HepG2 (cell line): ENCODE measurements around the gene AUNIP. TPM values are rescaled to one million over a fixed set of nuclear protein-coding genes. Genes with fewer than 3 reads are reported as not detected.

Source experiments
- ATF7-NPFF ChIP-seq: sonication (generic); formaldehyde crosslinking; IDR thresholded peaks from 2 replicates; pipeline ENCODE4 v1.8.1; 2023; ENCODE audit warnings: mild to moderate bottlenecking, low read depth, missing genetic modification reagents, moderate library complexity
- BORCS8-MEF2B ChIP-seq: sonication (generic); formaldehyde crosslinking; IDR thresholded peaks from 2 replicates; pipeline ENCODE4 v1.8.0; 2022; ENCODE audit warnings: mild to moderate bottlenecking, missing genetic modification reagents
- DPF2 ChIP-seq: sonication (generic); formaldehyde crosslinking; IDR thresholded peaks from 2 replicates; pipeline ENCODE4 v1.4.0; 2020; ENCODE audit warnings: mild to moderate bottlenecking, low read depth, missing genetic modification reagents, borderline replicate concordance
- ELF3 ChIP-seq: IDR thresholded peaks from 2 replicates; pipeline ENCODE4 v1.6.1; 2016; ENCODE audit warnings: missing genetic modification reagents, missing compliant biosample characterization
- FOXA3 ChIP-seq: IDR thresholded peaks from 2 replicates; pipeline ENCODE4 v1.6.1; 2016; ENCODE audit warnings: missing genetic modification reagents, missing compliant biosample characterization
- HNF4G ChIP-seq, 2 experiments: sonication (generic) in 1 of 2; formaldehyde crosslinking in 1 of 2; IDR thresholded peaks; 2 replicates each; pipeline versions ENCODE4 v1.4.0 to v1.6.1; 2011 to 2020; ENCODE audit warnings: borderline replicate concordance in 2 of 2, low read depth in 2 of 2, mild to moderate bottlenecking in 2 of 2, low read length in 1 of 2, missing genetic modification reagents in 1 of 2, moderate library complexity in 1 of 2
- HNRNPK ChIP-seq: fragments of 200-400 bp; formaldehyde crosslinking; IDR thresholded peaks from 2 replicates; pipeline ENCODE4 v1.6.1; 2018; ENCODE audit warnings: low read length, low read depth, moderate library complexity, mild to moderate bottlenecking; ENCODE audit not compliant: poor library complexity, severe bottlenecking
- MLX ChIP-seq: IDR thresholded peaks from 2 replicates; pipeline ENCODE4 v1.6.1; 2016
- MXD3 ChIP-seq: IDR thresholded peaks from 2 replicates; pipeline ENCODE4 v1.6.1; 2016; ENCODE audit warnings: mild to moderate bottlenecking, missing biosample characterization, missing genetic modification reagents
- PITX1 ChIP-seq: sonication (generic); formaldehyde crosslinking; IDR thresholded peaks from 2 replicates; pipeline ENCODE4 v1.5.1; 2020; ENCODE audit warnings: mild to moderate bottlenecking, missing genetic modification reagents
- RELA ChIP-seq: sonication (generic); formaldehyde crosslinking; IDR thresholded peaks from 2 replicates; pipeline ENCODE4 v1.4.0; 2020; ENCODE audit warnings: missing genetic modification reagents
- SAFB2 ChIP-seq: sonication (generic); formaldehyde crosslinking; IDR thresholded peaks from 2 replicates; pipeline ENCODE4 v1.5.1; 2020; ENCODE audit warnings: missing genetic modification reagents, low read depth, mild to moderate bottlenecking, borderline replicate concordance
- TRIM22 ChIP-seq: fragments of 450-650 bp; IDR thresholded peaks from 2 replicates; pipeline ENCODE4 v1.6.1; 2017
- ZBED4 ChIP-seq: sonication (generic); formaldehyde crosslinking; IDR thresholded peaks from 2 replicates; pipeline ENCODE4 v1.4.0; 2020; ENCODE audit warnings: missing genetic modification reagents, borderline replicate concordance
- ZFX ChIP-seq: sonication (generic); formaldehyde crosslinking; IDR thresholded peaks from 2 replicates; pipeline ENCODE4 v1.4.0; 2020; ENCODE audit warnings: mild to moderate bottlenecking, low read depth, missing genetic modification reagents, moderate library complexity
- ZFYVE20 ChIP-seq: sonication (generic); formaldehyde crosslinking; IDR thresholded peaks from 2 replicates; pipeline ENCODE4 v1.8.0; 2023; ENCODE audit warnings: low read depth, mild to moderate bottlenecking, moderate library complexity, missing genetic modification reagents, borderline replicate concordance
- ZNF235 ChIP-seq: sonication (generic); formaldehyde crosslinking; IDR thresholded peaks from 2 replicates; pipeline ENCODE4 v1.8.1; 2023; ENCODE audit warnings: mild to moderate bottlenecking, missing genetic modification reagents, borderline replicate concordance
- ZNF558 ChIP-seq: sonication (generic); formaldehyde crosslinking; IDR thresholded peaks from 2 replicates; pipeline ENCODE4 v1.9.0; 2022; ENCODE audit warnings: mild to moderate bottlenecking, missing genetic modification reagents, borderline replicate concordance
- ZSCAN30 ChIP-seq: sonication (generic); formaldehyde crosslinking; IDR thresholded peaks from 2 replicates; pipeline ENCODE4 v1.5.0; 2020; ENCODE audit warnings: mild to moderate bottlenecking, missing genetic modification reagents
- polyA plus RNA-seq, 8 experiments: library from polyadenylated mRNA; depleted of rRNA in 3 of 8; stranded (reverse) in 7 of 8; unstranded in 1 of 8; fragments of >200 nt; fragmentation: Illumina TruSeq in 4 of 8; extraction: Trizol in 4 of 8; gene quantifications; 2 replicates each; pipeline versions ENCODE4 v1.2.1 to v1.2.3, GENCODE V29; 2011 to 2016; ENCODE audit warnings: low read depth in 4 of 8, missing spikeins in 1 of 8, mixed read lengths in 1 of 8; ENCODE audit not compliant: insufficient read depth in 1 of 8
- total RNA-seq, 5 experiments: library from RNA; depleted of rRNA; stranded (reverse); fragments of >200 nt; fragmentation: Illumina TruSeq; extraction: Trizol; gene quantifications; 2 replicates each; pipeline ENCODE4 v1.2.3, GENCODE V29; 2016; ENCODE audit warnings: low read depth in 1 of 5

The AUNIP gene
- total and polyA plus RNA-seq, 2 of the 13 experiments (the other 11 are each of a cell fraction or from before 2014, with no cell fraction given), result 3.8 to 12.3 TPM

GRCh38 chr1:25820247-25821111 lies 38.8 kb downstream of the AUNIP start (continued):
- TF ChIP-seq ZNF235 (CRISPR knock-in tag) (peak; percentile 68; the same call in 1 of the 2 replicates), ZFYVE20 (CRISPR knock-in tag) (0 out of 2 replicates have a peak, but pooled peaks have one; percentile 43), ZFX (CRISPR knock-in tag) (peak; percentile 62; the same call in 1 of the 2 replicates), RELA (CRISPR knock-in tag) (0 out of 2 replicates have a peak, but pooled peaks have one; percentile 13), DPF2 (CRISPR knock-in tag) (0 out of 2 replicates have a peak, but pooled peaks have one; percentile 18), MLX (CRISPR knock-in tag) (no peak), TRIM22 (no peak), ATF7-NPFF (no peak; the same call in 1 of the 2 replicates), PITX1 (CRISPR knock-in tag) (0 out of 2 replicates have a peak, but pooled peaks have one; percentile 31), SAFB2 (CRISPR knock-in tag) (no peak; the same call in 1 of the 2 replicates), ZBED4 (CRISPR knock-in tag) (no peak), ELF3 (CRISPR knock-in tag) (no peak; the same call in 1 of the 2 replicates), HNF4G (IDR thresholded peaks at IDR 0.05; ENCODE audit: borderline replicate concordance, low read depth, low read length) (peak; percentile 52; the same call in 1 of the 2 replicates), HNF4G (CRISPR knock-in tag; IDR thresholded peaks at IDR 0.05; ENCODE audit: borderline replicate concordance, low read depth) (no peak; the same call in 1 of the 2 replicates), HNRNPK (no peak), MXD3 (CRISPR knock-in tag) (0 out of 2 replicates have a peak, but pooled peaks have one; percentile 7), FOXA3 (no peak), ZNF558 (CRISPR knock-in tag) (peak; percentile 35; the same call in 1 of the 2 replicates), BORCS8-MEF2B (CRISPR knock-in tag) (peak; percentile 16; the same call in 1 of the 2 replicates), ZSCAN30 (CRISPR knock-in tag) (peak; percentile 86; the same call in 1 of the 2 replicates)
